HG02678 (cell line): ENCODE data around the gene GPR35.

ENCODE experiments used
- ATAC-seq: cut with Tn5 transposase; IDR thresholded peaks from one replicate; pipeline ENCODE4 v1.9.1; 2021; ENCODE audit warnings: mild to moderate bottlenecking, moderate library complexity; ENCODE audit not compliant: unreplicated experiment

Gene GPR35

GRCh38 chr2:240624950-240625621, at the start of gene GPR35:
TSS of gene GPR35 (plus strand) at chr2:240625480. CDS start at chr2:240629953, 4,473 bp downstream.
- ATAC-seq: peak; percentile 33

GRCh38 chr2:240576036-240576435, 49.2 kb upstream of the GPR35 start:
- no peak for ATAC-seq

GRCh38 chr2:240576436-240577205, 48.7 kb upstream of the GPR35 start:
- ATAC-seq: no peak

GRCh38 chr2:240577281-240578109, 47.8 kb upstream of the GPR35 start:
- ATAC-seq: no peak

- ATAC-seq: no peak
Observed at GRCh38 chr2:240578110-240578450, 47.2 kb upstream of the GPR35 start.

GRCh38 chr2:240578488-240578887, 46.8 kb upstream of the GPR35 start:
- ATAC-seq: no peak

- ATAC-seq: no peak
Observed at GRCh38 chr2:240579071-240579762, 46.1 kb upstream of the GPR35 start.

GRCh38 chr2:240579771-240580614, 45.3 kb upstream of the GPR35 start:
- no peak for ATAC-seq

- ATAC-seq: no peak
Observed at GRCh38 chr2:240581811-240582210, 43.5 kb upstream of the GPR35 start.

- no peak for ATAC-seq
Observed at GRCh38 chr2:240582781-240583180, 42.5 kb upstream of the GPR35 start.

- no peak for ATAC-seq
Observed at GRCh38 chr2:240583774-240584173, 41.5 kb upstream of the GPR35 start.

GRCh38 chr2:240584486-240585031, 40.7 kb upstream of the GPR35 start:
- ATAC-seq: peak; percentile 52

GRCh38 chr2:240585101-240585500, 40.2 kb upstream of the GPR35 start:
- ATAC-seq: peak; percentile 22

GRCh38 chr2:240585681-240586197, 39.5 kb upstream of the GPR35 start:
- no peak for ATAC-seq

- peak; percentile 62 for ATAC-seq
Observed at GRCh38 chr2:240586198-240586918, 38.9 kb upstream of the GPR35 start, which contains the start of gene CAPN10. TSS of gene CAPN10 (plus strand) at chr2:240586734. CDS start at chr2:240586912, 178 bp downstream.

GRCh38 chr2:240586919-240587800, 38.1 kb upstream of the GPR35 start:
- ATAC-seq: no peak

GRCh38 chr2:240588006-240588655, 37.1 kb upstream of the GPR35 start:
- no peak for ATAC-seq
